NB4 (cell line): ENCODE results near the gene FLRT2.

ENCODE experiments used
- DNase-seq: peaks from one replicate; pipeline ENCODE4 v3.0.0; 2010; ENCODE audit warnings: low read depth
- H3K4me3 ChIP-seq: one replicate; pipeline ENCODE4 v1.5.1; 2011; ENCODE audit warnings: mild to moderate bottlenecking, low read depth, low read length, moderate library complexity
- MYC ChIP-seq: IDR thresholded peaks from 2 replicates; pipeline ENCODE4 v1.6.1; 2011; ENCODE audit warnings: low read depth, low read length
- POLR2A ChIP-seq: IDR thresholded peaks from 2 replicates; pipeline ENCODE4 v1.6.1; 2011; ENCODE audit warnings: mild to moderate bottlenecking; ENCODE audit not compliant: insufficient read length; ENCODE audit errors: extremely low read depth
- TF ChIP-seq, protein P1 (sequence below): IDR thresholded peaks from 2 replicates; pipeline ENCODE4 v1.6.1; 2011; ENCODE audit warnings: low read depth, low read length
- TF ChIP-seq, protein P2 (sequence below): IDR thresholded peaks from one replicate; pipeline ENCODE4 v1.5.1; 2012; ENCODE audit warnings: low read depth, low read length

The FLRT2 gene

DNA sequence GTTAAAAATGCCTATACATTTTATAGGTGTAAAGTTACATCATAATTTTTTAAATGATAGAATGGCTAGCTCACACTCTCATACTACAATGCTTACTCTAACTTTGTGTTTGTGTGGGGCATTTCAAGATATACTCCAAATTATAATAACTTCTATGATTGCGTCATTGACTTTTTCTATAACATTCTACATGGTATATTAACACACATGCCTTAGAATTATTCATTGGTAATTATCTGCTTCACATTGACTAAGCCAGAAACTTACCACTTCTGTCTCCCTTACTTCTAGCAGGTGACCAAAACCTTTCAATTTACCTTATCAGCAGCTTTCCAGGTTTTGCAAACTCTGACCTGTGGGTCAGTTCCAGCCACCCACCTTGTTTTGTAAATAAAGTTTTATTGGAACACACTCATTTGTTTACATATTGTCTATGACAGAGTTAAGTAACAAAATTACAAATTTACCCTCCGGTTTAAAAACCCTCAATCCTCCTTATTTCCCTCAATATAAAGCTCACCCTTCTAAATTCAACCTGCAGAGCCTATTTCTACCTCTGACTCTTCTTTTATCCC is 12.7 kb upstream of the FLRT2 start:
- TF ChIP-seq, protein P1, sequence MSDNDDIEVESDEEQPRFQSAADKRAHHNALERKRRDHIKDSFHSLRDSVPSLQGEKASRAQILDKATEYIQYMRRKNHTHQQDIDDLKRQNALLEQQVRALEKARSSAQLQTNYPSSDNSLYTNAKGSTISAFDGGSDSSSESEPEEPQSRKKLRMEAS, result no peak
- TF ChIP-seq, protein P2, sequence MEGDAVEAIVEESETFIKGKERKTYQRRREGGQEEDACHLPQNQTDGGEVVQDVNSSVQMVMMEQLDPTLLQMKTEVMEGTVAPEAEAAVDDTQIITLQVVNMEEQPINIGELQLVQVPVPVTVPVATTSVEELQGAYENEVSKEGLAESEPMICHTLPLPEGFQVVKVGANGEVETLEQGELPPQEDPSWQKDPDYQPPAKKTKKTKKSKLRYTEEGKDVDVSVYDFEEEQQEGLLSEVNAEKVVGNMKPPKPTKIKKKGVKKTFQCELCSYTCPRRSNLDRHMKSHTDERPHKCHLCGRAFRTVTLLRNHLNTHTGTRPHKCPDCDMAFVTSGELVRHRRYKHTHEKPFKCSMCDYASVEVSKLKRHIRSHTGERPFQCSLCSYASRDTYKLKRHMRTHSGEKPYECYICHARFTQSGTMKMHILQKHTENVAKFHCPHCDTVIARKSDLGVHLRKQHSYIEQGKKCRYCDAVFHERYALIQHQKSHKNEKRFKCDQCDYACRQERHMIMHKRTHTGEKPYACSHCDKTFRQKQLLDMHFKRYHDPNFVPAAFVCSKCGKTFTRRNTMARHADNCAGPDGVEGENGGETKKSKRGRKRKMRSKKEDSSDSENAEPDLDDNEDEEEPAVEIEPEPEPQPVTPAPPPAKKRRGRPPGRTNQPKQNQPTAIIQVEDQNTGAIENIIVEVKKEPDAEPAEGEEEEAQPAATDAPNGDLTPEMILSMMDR, result no peak
- TF ChIP-seq POLR2A, result no peak
- no peak overlapping the region for H3K4me3 ChIP-seq
- DNase-seq, result no peak

DNA sequence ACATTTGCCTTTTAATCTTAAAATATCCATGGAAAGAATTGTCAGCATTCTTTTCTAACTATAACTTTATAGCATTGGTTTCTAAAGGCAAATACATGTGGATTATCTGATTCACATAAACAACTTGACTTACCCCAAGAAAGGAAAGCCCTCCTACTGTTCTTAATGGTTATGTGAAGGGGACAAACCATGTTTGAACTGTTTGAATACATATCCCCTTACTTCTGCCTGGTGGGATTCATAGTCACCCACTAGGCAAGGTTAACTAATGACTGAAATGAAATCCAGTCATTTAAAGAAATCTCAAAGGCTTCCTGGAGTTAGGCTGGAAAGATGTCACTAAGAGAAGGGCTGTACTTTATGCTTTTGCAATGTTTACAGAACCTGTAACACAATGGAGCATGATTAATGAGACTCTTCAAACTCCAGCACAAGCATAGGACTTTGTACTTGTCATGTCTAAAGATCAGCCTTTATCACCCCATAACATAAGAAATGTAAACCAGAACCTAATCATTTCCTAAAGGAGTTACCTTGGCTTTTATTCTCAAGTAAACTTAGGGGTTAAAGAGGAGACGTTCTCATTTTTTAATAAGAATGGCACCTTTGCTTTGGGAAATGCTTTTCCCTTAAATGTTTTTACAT is 10.2 kb upstream of the FLRT2 start:
- DNase-seq, result no peak
- no peak for TF ChIP-seq POLR2A
- TF ChIP-seq, protein P1, result no peak
- H3K4me3 ChIP-seq, result no peak overlapping the region

DNA sequence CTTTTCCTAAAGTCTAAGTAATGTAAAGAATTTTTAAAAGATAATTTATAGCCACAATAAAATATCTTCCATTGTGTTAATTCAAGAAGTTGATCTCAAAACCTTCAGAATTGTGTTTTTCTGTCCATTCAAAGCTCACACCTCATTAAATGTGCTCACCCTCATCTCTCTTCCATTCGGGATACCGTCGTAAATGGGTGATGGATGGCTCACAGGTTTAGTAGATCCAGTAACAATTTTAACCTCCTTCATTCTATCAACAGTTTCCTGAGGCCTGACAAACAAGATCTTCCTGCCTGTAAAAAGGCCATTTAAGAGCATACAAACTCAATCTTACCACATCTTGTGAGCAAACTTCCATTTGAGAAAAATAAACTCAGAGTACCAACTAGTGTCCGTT is 9.4 kb upstream of the FLRT2 start:
- TF ChIP-seq, protein P2, result no peak
- TF ChIP-seq MYC (no peak), POLR2A (no peak)
- TF ChIP-seq, protein P1, result no peak
- no peak for DNase-seq
- no peak overlapping the region for H3K4me3 ChIP-seq

DNA sequence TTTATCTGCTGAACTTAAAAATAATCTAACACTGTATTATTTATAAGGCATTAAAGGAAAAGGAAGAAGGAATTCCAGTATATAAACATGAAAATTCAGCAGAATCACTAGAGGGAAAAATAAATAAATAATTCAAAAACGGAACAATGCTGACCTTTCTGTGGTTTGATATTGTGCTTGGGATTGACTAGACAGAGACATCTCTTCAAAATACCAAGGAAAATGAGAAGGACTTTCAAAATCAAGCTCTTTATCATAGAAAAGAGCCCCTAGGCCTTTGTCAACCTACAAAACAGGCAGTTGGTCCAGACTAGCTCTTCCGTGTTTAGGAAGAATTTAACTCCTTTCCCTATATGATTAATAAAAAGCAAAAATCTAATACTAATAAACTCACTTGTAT is 6.3 kb upstream of the FLRT2 start:
- no peak for DNase-seq
- TF ChIP-seq MYC, result no peak
- TF ChIP-seq, protein P2, result no peak
- no peak for TF ChIP-seq POLR2A
- TF ChIP-seq, protein P1, result no peak
- no peak overlapping the region for H3K4me3 ChIP-seq

DNA sequence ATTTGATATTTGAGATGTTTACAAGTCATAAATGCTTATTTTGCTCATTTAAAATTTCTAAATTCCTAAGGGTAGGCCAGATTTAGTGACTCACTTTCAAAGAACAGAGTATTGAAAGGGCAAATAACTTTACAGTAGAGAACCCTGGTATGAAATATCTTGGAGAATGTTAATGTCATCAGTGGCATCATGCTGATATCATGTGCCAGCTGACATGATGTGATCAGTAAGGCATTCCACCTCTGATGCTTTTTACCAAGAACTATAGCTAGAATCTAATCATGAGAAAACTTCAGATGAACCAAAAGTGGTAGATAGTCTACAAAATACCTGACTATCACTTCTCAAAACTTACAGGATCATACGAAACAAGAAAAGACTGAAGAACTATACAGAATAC is 2.9 kb upstream of the FLRT2 start:
- no peak for DNase-seq
- no peak overlapping the region for H3K4me3 ChIP-seq
- TF ChIP-seq MYC, result no peak
- TF ChIP-seq, protein P2, result no peak
- no peak for TF ChIP-seq POLR2A
- TF ChIP-seq, protein P1, result no peak

DNA sequence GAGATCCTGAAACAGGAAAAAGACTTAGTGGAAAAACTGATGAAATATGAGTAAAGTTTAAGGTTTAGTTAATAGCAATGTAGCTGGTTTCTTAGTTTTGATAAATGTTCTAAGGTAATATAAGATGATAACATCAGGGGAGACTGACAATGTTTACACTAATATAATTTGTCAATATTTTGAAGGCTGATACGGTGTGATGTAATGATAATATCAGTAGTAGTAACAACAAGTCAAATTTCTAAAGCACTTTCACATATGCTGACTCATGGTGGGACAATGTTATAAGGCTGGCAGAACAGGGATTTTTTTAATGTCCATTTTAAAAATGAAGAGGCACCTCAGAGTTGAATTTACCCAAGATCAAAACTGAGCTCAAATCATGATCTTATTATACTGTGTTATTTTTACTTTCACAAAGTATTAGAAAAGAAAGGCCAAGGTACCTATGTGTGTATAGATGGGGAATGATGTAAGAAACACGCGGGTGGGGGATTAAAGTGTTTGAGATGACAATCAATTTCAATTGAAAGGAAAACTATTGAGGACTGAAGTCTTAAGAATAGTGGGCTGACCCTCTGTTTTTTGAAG is 2.4 kb upstream of the FLRT2 start:
- DNase-seq, result no peak
- no peak overlapping the region for H3K4me3 ChIP-seq
- TF ChIP-seq, protein P1, result no peak
